Stimulated activated CD4-positive, alpha-beta T cell treated with anti-CD3 and anti-CD28 coated beads, Interleukin-15, amount 100 ng/mL, for 1 hour (primary cell): ENCODE results near the gene GALNT10.
A peak's percentile ranks its signal among the peaks of the same experiment; 100 is the strongest.

Source experiments
- DNase-seq, 2 donors: peaks; one replicate each; pipeline ENCODE4 v3.0.0-alpha.2; 2020; ENCODE audit warnings: low read depth in 1 of 2, low spot score in 1 of 2

GALNT10 gene

GRCh38 chr5:154437281-154437965, 246.9 kb downstream of the GALNT10 start:
- no peak for DNase-seq

GRCh38 chr5:154440540-154440939, 250.0 kb downstream of the GALNT10 start:
- no peak for DNase-seq

DNA sequence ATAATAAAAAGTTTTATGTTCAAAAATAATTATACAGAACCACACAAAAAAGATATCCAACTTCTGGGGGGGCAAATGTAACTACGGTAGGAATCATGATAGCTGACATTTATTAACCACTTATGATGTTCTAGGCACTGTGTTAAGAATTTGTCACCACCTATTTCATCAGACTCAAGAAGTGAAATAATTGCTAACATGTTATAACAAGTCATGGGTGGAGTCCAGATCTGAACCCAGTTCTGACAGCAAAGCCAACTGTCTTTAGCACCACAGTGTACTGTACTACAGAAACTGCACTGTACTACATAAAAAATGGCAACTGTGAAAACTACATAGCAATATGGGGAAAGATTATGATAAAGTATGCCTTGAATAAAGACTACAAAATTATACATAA, 252.3 kb downstream of the GALNT10 start:
- DNase-seq, result no peak

GRCh38 chr5:154444556-154445421, 254.3 kb downstream of the GALNT10 start:
- peak in 1 of 2 donors; percentile 1 for DNase-seq

DNA sequence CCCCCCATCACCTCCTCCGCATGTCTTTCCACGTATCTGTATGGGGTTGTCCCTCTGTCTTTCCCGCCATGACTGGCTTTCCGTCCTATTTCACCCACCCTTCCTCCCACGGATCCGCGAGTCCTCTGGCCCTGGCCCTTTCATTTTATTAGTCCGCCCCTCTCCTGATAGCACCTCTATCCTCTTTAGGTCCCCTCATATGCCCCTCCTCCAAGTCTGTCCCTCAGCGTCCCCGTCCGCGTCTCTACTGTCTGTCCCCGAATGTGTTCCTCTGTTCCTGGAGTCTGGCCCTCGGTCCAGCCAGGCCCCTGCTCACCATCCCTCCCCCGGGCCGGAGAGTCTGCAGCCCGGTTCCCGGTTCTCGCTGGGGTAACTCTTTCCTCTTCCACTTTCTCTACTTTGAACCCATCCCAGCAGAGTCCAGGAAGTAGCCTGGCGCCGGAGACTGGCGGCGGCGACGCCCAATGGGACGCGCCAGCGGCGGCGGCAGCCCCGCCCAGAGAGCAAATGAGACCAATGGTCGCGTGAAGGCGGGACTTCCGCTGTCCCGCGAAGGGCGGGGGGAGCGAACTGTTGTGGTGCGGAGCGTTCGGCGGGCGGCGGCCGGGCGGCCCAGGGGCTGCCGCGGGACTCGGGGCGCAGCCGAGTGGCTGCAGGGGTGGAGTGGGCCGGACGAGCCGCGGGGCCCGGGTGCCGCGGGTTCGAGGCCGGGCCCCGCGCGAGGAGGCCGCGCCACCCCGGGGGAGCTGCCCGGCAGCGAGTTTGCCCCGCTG, 255.1 kb downstream of the GALNT10 start, which contains the start of gene SAP30L:
Gene SAP30L, plus strand, starts transcription at position 576 of the 773 bp plus-strand sequence. CDS start 608 bp downstream, outside the sequence.
- peak; percentile 91 to 95 for DNase-seq

DNA sequence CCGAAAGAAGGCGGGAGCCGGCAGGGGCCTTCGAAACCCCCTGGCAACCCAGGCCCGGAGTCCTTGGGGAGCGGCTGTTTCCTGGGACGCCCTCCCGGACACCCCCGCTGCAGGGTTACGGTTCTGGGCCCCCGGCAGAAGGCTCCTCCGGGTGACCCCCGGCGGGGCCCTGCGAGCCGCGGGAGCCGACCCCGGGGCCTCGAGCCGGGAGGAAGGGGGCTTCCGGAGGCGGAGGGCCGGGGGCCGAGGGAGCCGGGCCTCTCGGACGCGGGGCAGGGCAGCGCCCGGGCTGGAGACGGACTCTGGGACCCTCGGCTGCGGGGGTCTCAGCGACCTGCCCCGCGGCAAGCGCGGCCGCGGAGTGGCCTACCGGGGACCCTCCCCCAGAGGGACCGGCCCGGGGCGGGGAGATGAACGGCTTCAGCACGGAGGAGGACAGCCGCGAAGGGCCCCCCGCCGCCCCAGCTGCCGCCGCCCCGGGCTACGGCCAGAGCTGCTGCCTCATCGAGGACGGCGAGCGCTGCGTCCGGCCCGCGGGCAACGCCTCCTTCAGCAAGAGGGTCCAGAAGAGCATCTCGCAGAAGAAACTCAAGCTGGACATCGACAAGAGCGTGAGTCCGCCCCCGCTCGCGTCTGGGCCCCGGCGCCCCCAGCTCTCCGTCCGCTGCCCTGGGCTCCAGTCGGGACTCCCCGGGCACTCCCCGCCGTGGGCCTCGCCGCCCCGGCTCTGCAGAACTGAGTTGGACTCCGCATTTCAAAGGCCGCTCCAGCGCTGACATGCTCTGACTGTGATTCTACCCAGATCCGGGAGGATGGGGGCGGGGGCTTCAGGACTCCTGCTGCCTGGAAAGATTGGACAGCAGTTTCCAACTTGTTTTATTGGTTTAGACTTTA, 255.9 kb downstream of the GALNT10 start:
- DNase-seq, result peak; percentile 9 to 20

DNA sequence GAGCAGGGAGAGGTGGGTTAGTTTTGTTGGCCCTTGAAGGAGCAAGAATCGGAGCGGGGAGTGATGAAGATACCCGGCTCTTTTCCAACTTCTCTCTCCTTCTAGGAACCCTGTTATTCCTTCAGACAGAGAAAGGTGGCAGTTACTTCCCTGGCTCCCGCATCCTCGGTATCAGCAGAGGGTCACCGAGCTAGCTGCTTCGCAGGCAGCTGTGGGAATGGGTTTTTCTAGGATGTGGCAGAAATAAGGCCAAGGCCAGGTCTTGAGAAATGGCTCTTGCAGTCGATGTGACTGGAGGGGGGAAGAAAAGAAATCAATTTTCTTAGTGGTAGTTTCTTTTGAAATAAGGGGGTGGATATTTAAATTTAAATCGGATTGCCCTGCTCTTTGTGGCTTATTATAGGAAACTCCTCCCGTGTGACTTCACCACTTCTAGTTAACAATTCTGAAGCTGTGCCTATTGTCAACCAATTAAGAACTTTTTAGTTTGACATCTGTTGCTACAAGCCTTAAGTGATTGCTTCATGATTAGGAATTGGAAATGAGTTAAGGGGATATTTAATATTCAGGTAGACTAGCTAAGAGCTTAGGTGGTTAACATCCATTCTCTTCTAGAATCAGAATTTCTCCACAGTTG, 256.7 kb downstream of the GALNT10 start:
- no peak for DNase-seq

GRCh38 chr5:154449786-154450185, 259.3 kb downstream of the GALNT10 start:
- no peak for DNase-seq

DNA sequence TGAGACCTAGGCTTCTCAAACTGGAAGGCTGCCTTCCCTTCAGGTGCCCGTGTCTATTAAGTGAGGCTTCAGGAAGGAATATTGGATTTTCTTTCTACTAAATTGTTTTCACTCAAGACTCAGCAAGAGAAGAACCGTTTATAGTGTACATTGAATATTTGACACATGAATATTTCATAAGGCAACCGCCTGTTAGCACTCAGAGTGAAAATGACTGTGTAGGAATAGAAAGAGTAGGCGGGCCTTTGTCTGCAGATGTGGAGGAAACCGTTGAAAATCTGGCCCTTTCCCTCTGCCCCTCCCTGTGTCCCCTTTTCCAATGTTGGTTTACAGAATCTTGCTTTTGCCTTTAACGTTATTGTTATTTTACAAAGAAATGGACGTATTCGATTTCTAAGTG, 261.4 kb downstream of the GALNT10 start:
- no peak for DNase-seq

DNA sequence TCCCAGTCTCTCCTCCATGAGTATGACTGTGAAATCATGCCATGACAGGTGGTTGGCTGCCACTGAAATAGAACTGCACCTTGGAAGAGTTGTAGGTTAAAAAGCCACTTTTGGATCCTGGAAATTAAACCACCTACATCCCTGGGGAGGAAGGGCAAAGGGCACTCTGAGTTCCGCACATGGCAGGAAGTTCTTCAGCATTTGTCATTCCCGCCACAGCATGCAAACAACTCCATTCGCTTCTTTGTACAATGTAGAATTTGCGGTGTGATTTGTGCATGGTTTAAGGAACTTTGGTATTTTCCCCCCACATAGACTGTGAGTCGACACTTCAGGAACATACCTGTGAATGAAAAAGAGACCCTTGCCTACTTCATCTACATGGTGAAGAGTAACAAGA, 265.1 kb downstream of the GALNT10 start:
- DNase-seq, result no peak

GRCh38 chr5:154456540-154456939, 266.0 kb downstream of the GALNT10 start:
- no peak for DNase-seq

DNA sequence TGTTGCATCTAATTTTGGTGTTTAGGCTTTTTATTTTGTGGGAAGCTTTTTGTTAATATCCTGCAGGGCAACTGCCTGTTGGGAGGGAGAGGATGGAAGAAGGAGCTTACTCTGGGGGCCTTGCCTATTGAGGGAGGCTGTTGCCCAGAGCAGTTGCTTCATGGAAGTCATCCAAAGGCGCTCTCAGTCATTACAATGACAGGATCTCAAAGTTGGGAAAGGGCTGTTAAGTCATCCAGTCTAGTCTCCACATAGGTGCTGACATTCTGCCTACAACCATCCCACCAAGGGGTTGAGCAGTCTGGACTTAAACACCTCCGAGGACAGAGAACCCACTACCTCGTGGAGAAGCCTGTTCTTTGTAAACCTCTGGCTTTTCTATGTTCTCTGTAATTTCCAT, 268.5 kb downstream of the GALNT10 start:
- no peak for DNase-seq

GRCh38 chr5:154460172-154460571, 269.6 kb downstream of the GALNT10 start:
- DNase-seq, result no peak

- DNase-seq, result no peak
Observed at GRCh38 chr5:154461531-154461930, 271.0 kb downstream of the GALNT10 start.

DNA sequence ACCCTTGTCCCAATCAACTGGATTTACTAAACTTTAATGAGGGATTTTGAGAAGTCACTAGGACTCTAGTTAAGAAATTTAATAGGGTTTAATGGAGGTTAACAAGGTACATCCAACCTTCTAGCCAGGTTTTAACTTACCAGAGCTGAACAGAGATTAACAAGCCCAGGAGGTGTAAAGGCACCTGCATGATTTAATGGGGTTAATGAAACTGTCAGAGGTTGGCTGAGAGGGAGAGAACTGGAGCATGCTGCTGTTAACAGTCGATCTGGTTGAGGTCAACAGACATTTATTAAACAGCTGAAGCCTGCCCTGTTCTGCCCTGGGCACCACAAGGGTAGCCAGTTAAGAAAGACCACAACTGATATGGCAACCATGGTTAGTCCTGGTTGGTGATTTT, 273.9 kb downstream of the GALNT10 start:
- no peak for DNase-seq

GRCh38 chr5:154465169-154465568, 274.6 kb downstream of the GALNT10 start:
- DNase-seq, result no peak

DNA sequence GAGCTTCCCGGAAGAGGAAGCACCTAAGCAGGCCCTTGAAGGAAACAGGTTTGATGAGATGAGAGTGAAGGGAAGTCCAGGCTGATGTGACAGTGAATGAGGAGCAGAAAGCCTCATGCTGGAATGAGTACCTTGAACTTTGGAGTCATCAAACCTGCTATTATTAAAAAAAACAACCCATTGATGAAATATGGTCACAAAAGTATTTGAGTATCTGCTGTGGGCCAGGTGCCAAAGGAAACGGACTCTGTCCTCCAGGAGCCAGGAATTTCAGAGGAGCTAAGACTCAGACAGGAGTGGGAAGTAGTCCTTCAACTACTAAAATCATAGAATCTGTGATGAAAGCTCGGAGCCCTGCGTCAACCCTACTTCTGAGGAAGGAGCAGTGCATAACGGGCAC, 275.6 kb downstream of the GALNT10 start:
- DNase-seq, result no peak

GRCh38 chr5:154466671-154467070, 276.1 kb downstream of the GALNT10 start:
- DNase-seq, result no peak

DNA sequence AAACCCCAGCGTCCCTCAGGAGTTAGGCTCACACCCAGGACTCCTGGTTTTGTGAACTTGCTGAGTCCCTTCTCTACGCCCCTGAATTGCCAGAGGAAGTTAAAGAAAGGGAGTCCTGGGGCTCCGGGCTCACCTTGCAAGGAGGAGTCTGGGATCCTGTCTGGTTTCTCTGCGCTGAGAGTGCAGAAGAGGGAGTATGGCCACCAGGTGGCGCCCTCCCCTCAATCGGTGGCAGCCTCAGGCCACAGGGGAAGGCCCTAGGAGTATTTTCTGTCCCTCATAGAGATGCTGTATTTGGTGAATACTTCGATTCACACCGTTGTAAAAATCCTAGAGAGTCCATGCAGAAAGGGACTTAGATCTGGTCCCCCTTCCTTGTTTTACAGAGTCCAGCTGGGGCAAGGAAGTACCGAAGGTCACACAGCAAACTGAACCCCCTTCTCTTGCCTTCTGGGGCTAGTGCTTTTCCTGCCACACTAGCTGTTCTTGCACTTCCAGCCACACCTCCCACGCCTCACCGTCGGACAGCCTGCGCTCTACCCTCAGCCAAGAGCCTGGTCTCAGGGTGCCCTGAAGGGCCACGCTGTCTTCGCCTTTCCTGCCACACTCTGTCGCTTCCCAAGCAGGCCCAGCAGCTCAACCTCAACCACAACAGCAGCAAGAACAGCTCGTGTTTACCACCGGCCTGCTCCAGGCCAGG, 277.3 kb downstream of the GALNT10 start:
- DNase-seq, result peak; percentile 51 to 74
